Activated T-cell treated with anti-CD3 and anti-CD28 coated beads for 1 hour (primary cell): ENCODE data around the gene SYCP3.
"Not testable (repeated sequence)": the region's sequence is repeated elsewhere in the genome, so short reads cannot be mapped to it uniquely, and the experiment has no call there.

Experiments
- DNase-seq: peaks from one replicate; pipeline ENCODE4 v3.0.0-alpha.2; 2020; ENCODE audit warnings: low read depth

The SYCP3 gene

DNA sequence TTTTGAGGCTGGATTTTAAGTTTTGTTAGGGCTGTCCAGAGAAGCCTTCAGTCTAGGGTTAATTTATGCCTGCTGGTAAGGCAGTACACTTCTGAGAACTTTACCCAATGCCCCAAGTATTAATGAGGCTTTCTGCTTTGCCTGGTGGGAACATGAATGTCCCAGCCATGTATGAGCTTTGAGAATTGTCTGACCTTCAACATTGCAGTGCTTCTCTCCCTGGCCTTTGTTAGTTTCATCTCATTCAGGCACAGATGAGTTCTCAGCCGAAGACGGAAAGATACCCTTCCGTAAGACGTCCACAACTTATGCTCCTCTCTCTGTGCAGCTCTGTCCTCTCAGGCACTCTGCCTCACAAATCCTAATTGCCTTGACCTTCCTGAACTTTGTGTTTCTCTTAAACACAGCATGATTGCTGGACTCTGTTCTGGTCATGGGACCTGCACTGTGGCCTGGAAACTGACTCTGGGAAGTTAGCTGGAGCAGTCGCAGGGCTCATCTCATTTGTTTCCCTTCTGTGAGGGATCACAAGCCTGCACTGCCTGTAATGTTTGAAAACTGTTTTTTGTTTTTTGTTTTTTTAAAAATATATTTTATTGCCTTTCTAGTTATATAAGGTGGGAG, 26.1 kb downstream of the SYCP3 start:
- DNase-seq: no peak

DNA sequence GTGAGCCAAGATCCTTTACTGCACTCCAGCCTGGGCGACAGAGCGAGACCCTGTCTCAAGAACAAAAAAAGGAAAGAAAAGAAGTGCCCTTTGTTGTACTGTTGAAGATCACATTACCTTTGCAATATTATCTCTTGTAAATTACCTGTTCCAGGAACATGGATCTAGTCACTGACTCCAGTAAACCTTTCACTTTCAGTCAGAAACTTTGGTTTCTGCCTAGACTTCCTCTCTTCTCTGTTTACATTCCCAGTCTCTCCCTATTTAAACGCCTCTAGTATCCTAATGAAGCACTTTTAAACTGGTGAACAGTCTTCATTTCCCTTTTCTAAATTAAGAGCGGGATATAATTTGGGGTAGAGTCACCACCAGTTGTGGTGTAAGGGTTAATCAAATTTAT, 29.0 kb downstream of the SYCP3 start:
- DNase-seq: no peak

DNA sequence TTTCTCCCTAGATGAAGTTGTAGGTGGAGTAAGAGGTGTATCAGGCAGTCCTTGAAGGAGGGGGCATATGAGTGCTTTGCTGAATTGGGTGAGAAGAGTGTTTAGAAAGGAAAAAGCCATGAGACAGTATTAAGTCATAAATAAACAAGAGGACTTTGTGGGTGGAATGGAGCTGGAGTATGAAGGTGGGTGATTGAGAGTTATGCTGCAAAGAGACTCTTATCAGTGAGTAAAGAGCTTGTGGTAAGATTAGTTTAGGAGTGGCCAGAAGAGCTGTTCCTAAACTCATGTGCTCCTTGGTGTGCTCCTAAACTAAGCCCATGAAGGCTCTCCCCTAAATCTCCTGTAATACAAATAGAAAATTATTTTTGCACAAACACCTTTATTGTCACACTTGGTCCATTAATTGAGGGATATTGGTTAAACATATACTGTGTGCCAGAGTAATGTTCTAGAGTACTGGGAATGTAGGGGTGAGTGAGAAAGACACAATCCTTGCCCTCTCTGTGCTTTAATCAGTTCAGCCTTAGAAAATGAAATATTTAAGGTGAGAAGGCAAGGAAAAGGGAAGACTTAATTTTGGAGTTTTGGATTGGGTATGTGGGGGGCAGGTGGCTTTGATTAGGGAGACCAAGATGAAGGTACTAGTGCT, 32.0 kb downstream of the SYCP3 start:
- DNase-seq: no peak

DNA sequence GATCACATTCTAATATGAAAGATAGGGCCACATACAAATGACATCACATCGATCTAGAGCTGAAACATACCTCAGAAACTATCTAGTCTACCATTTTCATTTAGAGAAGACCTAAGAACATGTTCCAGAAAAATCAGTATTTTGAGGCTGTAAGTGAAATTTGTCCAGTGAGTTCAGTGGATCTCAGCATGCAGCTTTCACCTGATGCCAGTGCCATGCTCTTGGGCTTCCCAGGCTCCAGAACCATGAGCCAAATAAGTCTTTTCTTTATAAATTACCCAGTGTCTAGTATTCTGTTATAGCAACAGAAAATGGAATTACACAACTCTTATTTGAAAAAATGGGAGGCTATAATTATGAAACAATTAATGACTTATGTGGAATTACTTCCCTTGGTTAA, 32.9 kb downstream of the SYCP3 start:
- DNase-seq: no peak

DNA sequence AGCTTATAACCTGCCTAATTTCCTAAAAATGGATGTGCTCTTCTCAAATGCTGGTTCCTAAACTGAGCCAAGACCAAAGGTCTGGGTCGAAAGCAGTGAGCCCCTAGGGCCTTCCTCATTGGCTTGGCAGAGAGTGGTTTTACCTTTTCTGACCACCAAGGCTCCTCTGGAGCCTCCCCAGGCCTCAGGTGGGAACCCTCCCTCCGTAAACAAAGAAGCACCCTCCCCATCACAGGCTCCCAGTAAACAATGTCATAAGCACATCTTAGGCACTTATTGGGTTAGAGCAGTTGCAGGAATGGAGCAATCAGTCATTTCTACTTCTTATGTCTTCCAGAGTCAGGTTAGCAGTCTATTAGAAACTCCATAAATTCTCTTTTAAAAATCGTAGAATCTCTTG, 35.8 kb downstream of the SYCP3 start:
- DNase-seq: no peak

DNA sequence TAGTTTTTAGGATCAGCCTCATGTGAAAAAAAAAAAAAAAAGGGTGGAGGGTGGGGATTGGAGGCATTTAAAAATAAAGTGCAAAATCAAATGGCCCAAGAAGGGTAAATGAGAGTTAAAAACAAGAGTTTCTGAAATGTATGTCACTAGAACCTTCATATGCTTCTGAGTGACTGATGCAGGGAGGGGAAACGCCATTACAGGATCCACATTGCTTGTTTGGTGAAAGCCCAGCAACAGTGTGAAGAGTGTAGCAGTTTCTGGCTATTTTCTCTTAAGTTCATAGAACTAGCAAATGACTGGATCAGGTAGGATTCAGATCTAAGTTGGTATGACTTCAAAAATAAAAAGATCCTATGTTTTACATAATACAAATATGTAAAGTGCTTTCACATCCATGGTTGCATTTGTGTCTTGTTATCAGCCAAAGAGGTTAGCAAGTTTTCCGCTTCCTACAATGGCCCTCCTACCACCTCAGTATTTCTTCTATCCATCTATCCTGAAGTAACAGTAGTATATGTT, 38.9 kb downstream of the SYCP3 start:
- no peak for DNase-seq

DNA sequence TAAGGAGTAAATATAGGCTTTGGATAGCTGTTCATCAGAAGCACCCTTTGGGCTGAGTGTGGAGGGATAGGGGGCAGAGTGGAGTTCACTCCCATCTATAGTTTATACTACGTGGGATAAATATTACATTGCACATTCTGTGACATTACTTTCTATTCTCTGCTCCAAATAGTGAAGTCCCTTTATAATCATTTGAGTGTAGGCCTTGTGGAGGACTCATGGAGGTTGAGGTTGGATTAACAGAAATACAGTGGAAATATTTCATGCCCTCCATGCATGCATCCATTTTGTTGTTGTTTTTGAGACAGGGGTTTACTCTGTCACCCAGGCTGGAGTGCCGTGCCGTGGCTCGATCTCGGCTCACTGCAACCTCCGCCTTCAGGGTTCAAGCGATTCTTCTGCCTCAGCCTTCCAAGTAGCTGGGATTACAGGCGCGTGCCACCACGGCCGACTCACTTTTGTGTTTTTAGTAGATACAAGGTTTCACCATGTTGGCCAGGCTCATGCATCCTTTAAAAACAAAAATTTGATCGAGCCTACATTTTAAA, 40.4 kb downstream of the SYCP3 start:
- no peak for DNase-seq

DNA sequence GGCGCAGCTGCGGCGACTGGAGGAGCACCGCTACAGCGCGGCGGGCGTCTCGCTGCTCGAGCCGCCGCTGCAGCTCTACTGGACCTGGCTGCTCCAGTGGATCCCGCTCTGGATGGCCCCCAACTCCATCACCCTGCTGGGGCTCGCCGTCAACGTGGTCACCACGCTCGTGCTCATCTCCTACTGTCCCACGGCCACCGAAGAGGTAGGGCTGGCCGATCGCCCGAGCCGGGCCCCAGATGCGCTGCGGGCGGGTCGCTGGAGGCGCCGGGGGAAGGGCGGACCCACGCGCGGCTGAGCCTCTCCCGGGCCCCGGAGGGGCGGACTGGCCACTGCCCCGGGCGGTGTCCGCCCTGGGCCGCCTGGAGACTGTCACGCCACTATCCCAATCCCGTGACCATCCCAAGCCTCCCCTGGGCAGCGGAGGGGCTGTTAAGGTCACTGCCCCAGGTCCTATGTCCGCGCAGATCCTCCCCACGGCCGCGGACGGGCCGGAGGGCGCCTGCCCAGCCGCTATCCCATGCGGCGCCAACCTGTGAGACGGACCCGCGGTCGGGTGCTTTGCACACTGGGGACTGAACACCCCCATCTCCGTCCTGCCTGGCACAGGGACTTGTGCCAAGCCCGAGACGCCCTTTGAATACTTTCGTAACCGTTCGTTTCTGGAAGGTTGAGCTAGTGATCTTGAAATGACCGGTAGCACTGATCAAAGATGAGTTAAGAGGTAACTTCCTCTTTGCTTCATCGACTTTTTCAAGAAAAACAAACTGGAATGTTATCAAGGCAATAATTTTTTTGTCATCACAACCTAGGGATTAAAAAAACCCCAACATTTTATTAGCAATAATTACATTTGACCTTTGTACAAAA, 41.1 kb downstream of the SYCP3 start:
- peak; percentile 5 for DNase-seq

DNA sequence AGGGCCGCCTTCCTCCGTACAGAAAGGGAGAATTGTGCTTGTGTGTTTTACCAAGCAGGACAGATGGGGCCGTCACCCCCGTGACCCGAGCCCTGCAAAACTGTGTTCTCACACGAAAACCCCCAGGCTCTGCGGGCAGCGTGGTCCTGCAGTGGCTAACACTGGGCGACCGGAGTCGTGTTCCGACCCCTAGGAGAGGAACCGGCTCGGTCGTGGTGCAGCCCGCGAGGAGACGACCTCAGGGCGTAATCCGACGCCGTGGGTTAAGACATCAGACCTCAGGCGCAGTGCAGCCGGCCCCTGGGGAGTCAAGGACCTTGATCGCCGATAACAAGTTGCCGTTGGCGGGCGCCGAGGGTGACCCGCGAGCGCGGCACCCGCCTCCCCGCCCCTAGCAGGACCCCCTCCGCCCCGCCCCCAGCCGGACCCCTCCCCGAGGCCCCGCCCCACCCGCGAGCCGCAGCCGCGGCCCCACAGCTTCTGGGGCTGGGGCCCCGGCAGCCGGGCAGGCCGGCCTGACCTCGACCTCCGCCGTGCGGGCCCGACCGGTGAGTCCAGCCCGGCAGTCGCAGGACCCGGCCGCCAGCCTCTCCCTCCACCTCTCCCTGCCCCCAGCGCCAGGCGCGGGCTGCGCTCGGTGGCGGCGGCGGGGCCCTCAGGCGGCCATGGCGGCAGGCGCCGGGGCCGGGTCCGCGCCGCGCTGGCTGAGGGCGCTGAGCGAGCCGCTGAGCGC, 41.9 kb downstream of the SYCP3 start, which contains the start of gene CHPT1:
TSS of gene CHPT1 (plus strand) at position 444 of the 733 bp plus-strand sequence. CDS start at position 666, 222 bp downstream.
- DNase-seq: peak; percentile 44

DNA sequence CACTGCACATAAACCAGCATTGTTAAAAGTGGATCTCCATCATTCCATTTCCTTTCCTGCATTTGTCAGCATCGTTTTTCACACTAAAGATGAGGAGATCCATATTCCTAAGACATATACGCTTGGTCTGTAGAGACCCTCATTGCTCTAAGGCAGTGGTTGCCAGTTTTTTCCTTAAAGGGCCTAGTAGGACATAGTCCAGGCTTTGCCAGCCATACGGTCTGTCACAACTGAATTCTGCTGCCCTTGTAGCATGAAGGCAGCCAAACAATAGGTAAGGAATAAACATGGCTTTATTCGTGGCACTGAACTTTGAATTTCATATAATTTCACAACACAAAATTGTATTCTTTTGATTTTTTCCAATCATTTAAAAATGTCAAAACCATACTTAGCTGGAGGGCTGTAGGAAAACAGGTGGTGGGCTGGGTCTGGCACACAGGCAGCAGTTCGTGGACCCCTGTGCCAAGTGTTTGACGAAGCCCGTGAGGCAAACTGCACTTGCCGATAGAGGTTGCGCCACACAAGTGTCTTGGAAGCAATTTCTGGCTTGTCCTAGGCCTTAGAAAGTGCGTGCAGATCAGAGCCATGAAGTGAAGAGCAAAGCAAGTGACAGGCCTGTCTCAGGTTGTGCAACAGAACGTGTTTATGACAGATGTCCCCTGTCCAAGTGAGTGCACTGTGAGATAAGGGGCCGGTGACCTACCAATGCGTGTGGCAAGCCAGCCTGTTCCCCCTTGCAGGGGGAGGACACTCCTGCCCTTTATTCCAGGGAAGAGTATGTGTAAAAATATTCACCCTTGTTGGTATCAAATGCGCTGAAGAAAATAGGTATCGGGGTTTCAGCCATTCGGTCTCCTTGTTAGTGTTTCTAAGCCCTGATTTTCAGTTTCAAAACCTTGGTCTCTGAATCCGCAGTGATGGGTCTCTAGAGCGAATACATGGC, 42.7 kb downstream of the SYCP3 start:
- no peak for DNase-seq

DNA sequence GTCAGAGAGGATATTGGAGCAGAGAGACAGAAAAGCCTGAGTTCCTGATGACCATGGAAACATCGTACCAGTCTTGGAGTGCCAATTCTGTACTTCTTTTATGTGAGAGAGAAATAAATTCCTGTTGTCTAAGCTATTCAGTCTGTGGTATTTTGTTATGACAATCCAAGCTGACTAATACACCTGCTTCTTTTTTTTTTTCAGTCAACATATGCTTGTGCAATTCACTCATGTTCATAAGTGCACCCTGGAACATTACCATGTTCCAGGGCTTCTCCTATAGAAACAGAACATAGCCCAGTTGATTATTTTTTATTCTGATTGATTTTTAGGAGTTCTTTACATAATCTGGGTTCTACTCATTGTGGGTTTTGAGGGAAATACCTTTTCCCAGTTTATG, 43.6 kb downstream of the SYCP3 start:
- DNase-seq: no peak

DNA sequence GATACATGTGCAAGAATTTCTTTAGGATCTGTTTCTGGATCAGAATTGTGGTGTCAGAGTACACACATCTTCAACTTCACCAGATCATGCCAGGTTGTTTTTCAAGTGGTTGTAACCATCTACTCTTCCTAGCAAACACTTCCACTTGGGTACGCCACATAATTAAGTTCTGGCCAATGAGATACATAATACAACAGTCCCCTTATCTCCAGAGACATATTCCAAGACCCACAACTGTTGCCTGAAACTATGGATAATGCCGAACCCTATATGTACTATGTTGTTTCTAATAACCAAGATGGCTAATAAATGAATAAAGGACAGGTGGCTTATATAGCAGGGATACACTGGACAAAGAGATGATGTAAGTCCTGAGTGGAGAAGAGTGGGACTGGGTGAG, 44.3 kb downstream of the SYCP3 start:
- no peak for DNase-seq

DNA sequence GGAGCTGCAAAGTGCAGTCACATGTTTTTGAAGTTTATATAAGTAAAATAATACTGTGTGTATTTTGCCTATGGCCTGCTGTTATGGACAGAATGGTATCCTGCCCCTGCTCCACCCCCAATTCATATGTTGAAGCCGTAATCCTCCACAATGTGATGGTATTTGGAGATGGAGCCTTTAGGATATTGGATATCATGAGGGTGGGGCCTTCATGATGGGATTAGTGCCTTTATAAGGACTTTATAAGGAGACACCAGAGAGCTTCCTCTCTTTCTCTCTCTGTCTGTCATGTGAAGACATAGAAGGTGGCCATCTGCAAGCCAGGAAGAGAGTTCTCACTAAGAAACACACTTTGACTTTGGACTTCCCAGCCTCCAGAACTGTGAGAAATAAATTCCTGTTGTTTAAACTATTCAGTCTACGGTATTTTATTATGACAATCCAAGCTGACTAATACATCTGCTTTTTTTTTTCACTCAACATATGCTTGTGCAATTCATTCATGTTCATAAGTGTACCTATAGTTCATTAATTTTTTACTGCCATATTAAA, 44.9 kb downstream of the SYCP3 start:
- no peak for DNase-seq

DNA sequence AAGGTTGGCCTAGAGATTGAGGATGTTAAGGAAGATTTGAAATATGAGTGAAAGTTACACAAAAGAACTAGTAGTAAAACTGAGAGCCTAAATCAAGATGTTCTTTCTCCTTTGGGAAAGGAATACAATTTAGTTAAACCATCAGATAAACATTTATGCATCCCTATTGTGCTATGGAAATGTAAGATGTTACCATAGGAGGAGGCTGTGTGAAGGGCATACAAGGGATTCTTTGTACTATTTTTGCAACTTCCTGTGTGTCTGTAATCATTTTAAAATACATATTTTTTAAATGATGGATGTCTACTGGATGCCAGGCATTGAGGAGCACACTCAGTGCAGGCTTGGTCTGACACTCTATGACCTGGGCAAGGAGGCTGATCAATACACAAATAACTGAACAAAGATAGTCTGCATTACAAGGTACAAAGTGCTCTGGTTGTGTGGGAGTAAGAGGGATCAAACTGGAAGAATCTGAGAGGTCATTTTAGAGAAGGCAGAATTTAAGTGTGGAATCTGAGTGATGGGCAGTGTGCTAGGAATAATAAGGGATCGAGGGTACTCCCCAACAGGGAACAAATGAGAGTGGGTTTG, 47.7 kb downstream of the SYCP3 start:
- DNase-seq: no peak

DNA sequence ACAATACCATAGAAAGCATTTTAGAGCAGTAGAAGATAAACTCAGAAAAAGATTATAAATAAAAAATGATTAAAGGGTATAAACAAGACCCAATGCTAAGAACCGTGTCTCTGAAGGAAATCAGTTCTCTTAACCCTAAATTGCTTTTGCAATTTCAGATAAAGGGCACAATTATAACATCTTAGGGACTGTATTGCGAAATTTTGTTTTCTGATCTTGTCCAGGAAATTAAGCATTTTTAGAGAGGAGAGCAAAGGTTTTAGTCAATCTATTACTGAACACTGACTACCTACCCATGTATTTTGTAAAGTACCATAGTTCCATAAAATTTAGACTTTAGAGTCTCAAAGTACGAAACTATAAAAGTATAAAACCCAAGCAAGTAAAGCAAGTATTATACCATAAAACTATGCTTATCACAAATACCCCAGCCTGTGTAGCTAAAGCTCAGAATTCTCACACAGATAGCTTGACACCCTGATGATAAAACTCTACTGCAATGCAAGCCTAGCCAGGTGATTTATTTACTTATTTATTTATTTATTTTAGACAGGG, 48.6 kb downstream of the SYCP3 start:
- DNase-seq: no peak

DNA sequence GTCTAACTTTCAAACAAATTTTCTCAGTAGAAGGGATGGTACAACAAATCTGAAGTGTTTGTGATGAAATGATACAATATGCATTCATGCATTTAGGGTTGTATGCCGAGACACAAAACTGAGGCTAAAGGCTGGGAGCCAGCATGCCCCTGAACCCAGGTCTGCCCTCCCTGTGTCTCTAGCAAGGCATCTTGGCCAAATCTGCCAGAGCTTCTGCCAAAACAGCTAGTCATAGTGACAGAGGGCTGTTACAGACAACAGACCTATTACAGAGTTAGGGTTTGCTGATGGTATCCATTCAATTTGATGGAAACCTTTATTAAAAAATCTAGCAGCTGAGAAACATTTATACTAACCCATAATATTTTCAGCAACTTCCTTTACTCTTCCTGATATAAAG, 53.1 kb downstream of the SYCP3 start:
- DNase-seq: no peak

DNA sequence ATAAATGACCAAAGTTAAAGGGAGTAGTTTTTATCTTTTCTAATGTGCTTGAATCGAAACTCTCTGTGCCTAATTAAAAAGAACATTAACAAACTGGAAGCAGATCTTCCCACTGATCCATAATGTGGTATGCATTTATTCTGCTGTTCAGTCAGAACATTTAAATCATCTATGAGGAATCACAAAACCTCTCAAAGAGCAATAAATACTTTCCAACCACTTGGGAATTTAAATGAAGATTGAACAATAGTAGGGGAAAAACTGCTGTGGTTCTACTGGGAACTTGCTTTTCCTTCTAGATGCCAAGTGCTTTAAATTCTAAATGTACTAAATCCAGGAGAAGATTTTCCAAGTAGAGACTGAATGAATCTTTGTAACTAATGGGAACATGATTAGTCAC, 54.2 kb downstream of the SYCP3 start:
- DNase-seq: no peak

DNA sequence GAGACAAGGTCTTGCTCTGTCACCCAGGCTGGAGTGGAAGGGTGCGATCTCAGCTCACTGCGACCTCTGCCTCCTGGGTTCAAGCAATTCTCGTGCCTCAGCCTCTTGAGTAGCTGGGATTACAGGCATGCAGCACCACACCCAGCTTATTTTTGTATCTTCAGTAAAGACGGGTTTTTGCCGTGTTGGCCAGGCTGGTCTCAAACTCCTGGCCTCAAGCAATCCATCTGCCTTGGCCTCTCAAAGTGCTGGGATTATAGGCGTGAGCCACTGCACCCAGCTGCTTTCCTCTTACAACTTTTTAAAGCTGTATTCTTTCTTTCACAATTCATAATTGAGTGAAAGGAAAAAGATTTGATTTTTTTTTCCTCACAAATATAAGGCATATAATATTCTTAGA, 57.6 kb downstream of the SYCP3 start:
- DNase-seq: not testable (repeated sequence)

DNA sequence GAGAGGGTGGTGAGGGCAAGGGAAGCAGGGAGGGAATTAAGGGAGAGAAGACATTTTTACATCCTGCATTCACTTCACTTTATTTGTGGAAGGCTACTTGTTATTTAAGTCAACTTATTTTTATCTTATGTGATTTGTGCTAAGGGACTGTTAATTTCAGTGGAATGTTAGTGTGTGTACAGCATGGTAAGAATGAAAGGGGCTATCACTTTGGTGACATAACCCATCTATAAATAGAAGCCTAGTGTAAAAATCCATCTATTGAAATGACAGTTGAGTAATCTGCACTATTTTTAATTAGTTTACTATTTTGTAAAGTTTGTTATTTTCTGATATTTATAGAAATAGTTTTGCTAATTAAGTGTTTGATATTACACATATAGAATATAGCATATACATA, 58.6 kb downstream of the SYCP3 start:
- DNase-seq: no peak

DNA sequence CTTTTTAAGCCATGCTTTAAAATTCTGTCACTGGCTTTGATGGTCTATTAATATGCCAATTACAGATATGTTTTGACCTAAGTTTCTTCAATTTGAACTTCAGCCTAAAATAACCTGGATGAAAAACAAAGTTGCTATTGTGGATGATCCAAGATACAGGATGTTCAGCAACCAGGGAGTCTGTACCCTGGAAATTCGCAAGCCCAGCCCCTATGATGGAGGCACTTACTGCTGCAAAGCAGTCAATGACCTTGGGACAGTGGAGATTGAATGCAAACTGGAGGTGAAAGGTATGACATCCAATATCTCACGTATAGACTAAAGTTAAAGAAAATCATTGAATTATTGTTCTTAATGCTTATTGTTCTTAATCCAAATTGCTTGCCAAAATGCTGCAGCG, 59.0 kb downstream of the SYCP3 start:
- DNase-seq: no peak
